CD4-positive, alpha-beta T cell (primary cell): ENCODE data around the gene ENDOU. TPM values are rescaled to one million over a fixed set of nuclear protein-coding genes. Genes with fewer than 3 reads are reported as not detected.

Experiments used
- ATAC-seq: fragments of 200-7000 bp; cut with Tn5 transposase; one replicate; pipeline ENCODE4 v1.10.0; 2022; ENCODE audit warnings: mild to moderate bottlenecking; ENCODE audit not compliant: poor library complexity
- CTCF ChIA-PET: fragments of 350-600 bp; sonication (Branson Sonifier 250); formaldehyde crosslinking; loops from one replicate; lab custom pipeline; 2021; ENCODE audit warnings: antibody characterized with exemption, inconsistent platforms; lab: Charles Lee
- POLR2A ChIA-PET: fragments of 350-600 bp; sonication (Branson Sonifier 250); formaldehyde crosslinking; loops from one replicate; lab custom pipeline; 2021; ENCODE audit warnings: antibody characterized with exemption, inconsistent platforms; lab: Charles Lee
- DNase-seq, 14 experiments: peaks; one replicate each; pipeline ENCODE4 v3.0.0-alpha.2; 2013 to 2020; ENCODE audit warnings: mixed read lengths in 2 of 14
- H3K27ac ChIP-seq, 2 donors: one replicate each; pipeline versions ENCODE4 v1.5.1 to v1.7.0; 2013; ENCODE audit warnings: low read length in 2 of 2, low read depth in 1 of 2, mild to moderate bottlenecking in 1 of 2
- H3K27me3 ChIP-seq, 2 experiments: 1 replicate in 1 of 2; 2 replicates in 1 of 2; pipeline versions ENCODE4 v1.6.1 to v1.7.0; 2013; ENCODE audit warnings: low read length in 2 of 2, control low read depth in 1 of 2, mild to moderate bottlenecking in 1 of 2, moderate library complexity in 1 of 2; ENCODE audit not compliant: insufficient read depth in 2 of 2, control insufficient read depth in 1 of 2
- H3K36me3 ChIP-seq: one replicate; pipeline ENCODE4 v1.6.1; 2013; ENCODE audit warnings: low read length, control low read depth; ENCODE audit not compliant: insufficient read depth
- H3K4me1 ChIP-seq: one replicate; pipeline ENCODE4 v1.6.1; 2013; ENCODE audit warnings: low read length, control low read depth; ENCODE audit not compliant: insufficient read depth
- H3K4me3 ChIP-seq: one replicate; pipeline ENCODE4 v1.5.1; 2013; ENCODE audit warnings: mild to moderate bottlenecking, low read length, moderate library complexity
- H3K9me3 ChIP-seq, 2 experiments: 1 replicate in 1 of 2; 2 replicates in 1 of 2; pipeline versions ENCODE4 v1.6.1 to v1.7.0; 2013; ENCODE audit warnings: low read length in 2 of 2, mild to moderate bottlenecking in 2 of 2, control low read depth in 1 of 2, moderate library complexity in 1 of 2; ENCODE audit not compliant: control insufficient read depth in 1 of 2, insufficient read depth in 1 of 2
- H3K27ac Mint-ChIP-seq: one replicate; pipeline ENCODE4 v1.8.0; 2020; ENCODE audit warnings: mixed read lengths
- H3K27me3 Mint-ChIP-seq: one replicate; pipeline ENCODE4 v1.8.0; 2021; ENCODE audit warnings: mixed read lengths
- H3K36me3 Mint-ChIP-seq: one replicate; pipeline ENCODE4 v1.8.0; 2021; ENCODE audit warnings: low read depth, mixed read lengths
- H3K4me1 Mint-ChIP-seq: one replicate; pipeline ENCODE4 v1.8.0; 2021; ENCODE audit warnings: low read depth, mixed read lengths
- H3K4me3 Mint-ChIP-seq: one replicate; pipeline ENCODE4 v1.8.0; 2020; ENCODE audit warnings: mild to moderate bottlenecking, mixed read lengths
- H3K9me3 Mint-ChIP-seq: one replicate; pipeline ENCODE4 v1.8.0; 2020; ENCODE audit warnings: mixed read lengths
- intact Hi-C, 2 experiments: fragments of 100-400 bp; cut with DNase I in 1 of 2; cut with micrococcal nuclease in 1 of 2; formaldehyde crosslinking; loops; one replicate each; pipeline versions ENCODE4 v1.15.1 to v1.9.0; 2023 to 2025; cut with DNase I, micrococcal nuclease
- total RNA-seq, 174 experiments: library from RNA in 2 of 174; stranded (reverse) in 2 of 174; gene quantifications; one replicate each; pipeline ENCODE4 v1.2.3 and lab custom pipeline; 2021 to 2026
- TF ChIP-seq, protein P1 (sequence below): fragments of 200-600 bp; IDR thresholded peaks from one replicate; pipeline ENCODE4 v1.8.0; 2022; ENCODE audit warnings: antibody characterized with exemption, mild to moderate bottlenecking

The ENDOU gene
- total RNA-seq, 2 experiments from 2014 or later: not detected

DNA sequence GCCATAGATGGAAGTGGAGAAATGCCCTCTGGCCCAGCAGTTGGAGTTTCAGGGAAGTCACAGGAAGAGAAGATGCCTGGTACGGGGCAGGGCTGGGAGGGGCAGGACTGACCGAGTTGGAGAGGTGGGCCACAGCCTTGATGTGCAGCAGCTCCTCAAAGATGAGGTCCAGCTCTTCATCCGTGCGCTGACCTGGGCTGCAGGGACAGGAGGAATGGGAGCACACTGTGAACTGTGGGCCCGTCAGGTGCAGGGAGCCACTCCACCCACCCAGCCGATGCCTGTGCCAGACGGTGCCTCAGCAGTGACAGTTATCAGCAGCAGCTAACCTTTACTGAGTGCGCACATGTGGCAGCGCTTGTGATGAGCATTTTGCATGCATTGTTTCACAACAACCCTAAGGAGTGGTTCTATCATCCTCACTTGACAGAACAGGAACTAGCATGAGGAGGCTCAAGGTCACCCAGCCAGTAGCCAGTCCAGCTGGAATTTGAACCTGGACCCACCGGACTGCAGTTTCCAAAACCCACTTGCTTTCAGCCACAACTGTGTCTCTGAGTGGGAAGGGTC is 25.0 kb upstream of the ENDOU start:
- ChIA-PET POLR2A (interaction anchor here (0.6 kb wide), 1 partner anchor 29 kb away, joined by 5 read pairs; no protein-coding TSS in a partner anchor), CTCF (no interaction called here)
- H3K27ac Mint-ChIP-seq: no peak overlapping the region
- H3K36me3 Mint-ChIP-seq: no peaks in the 10 kb centered on the region
- ATAC-seq (no peak), DNase-seq (no peak)
- H3K4me3 Mint-ChIP-seq: no peak overlapping the region
- no peaks in the 10 kb centered on the region for H3K27me3 ChIP-seq
- peaks cover 10% of the 10 kb centered on the region for H3K4me1 ChIP-seq
- H3K27me3 Mint-ChIP-seq: no peaks in the 10 kb centered on the region
- peaks cover 3% of the 10 kb centered on the region for H3K4me1 Mint-ChIP-seq
- no peak overlapping the region for H3K27ac ChIP-seq
- TF ChIP-seq, protein P1, sequence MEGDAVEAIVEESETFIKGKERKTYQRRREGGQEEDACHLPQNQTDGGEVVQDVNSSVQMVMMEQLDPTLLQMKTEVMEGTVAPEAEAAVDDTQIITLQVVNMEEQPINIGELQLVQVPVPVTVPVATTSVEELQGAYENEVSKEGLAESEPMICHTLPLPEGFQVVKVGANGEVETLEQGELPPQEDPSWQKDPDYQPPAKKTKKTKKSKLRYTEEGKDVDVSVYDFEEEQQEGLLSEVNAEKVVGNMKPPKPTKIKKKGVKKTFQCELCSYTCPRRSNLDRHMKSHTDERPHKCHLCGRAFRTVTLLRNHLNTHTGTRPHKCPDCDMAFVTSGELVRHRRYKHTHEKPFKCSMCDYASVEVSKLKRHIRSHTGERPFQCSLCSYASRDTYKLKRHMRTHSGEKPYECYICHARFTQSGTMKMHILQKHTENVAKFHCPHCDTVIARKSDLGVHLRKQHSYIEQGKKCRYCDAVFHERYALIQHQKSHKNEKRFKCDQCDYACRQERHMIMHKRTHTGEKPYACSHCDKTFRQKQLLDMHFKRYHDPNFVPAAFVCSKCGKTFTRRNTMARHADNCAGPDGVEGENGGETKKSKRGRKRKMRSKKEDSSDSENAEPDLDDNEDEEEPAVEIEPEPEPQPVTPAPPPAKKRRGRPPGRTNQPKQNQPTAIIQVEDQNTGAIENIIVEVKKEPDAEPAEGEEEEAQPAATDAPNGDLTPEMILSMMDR: no peak
- intact Hi-C loops: no loop called here
- H3K9me3 Mint-ChIP-seq: no peaks in the 10 kb centered on the region
- no peak overlapping the region for H3K4me3 ChIP-seq
- H3K36me3 ChIP-seq: no peaks in the 10 kb centered on the region
- H3K9me3 ChIP-seq: no peaks in the 10 kb centered on the region

DNA sequence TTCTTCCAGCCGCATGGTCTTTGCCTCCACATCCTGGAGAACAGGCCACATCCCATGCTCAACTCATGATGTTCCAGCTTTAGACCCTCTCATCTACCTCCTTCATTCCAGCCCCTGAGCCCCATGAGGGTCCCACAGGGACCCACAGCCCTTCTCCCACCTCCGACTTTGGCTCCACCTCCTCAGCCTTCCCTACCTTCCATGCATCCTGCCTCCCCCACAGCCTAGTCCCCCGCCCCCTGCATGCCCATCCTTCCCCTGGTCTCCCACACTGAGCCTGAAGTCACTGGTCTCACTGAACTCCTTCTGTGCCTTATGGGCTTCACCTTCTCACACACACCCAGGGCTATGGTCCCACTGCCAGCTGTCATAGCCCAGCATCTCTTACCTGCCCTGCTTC is 23.6 kb upstream of the ENDOU start:
- no peaks in the 10 kb centered on the region for H3K9me3 Mint-ChIP-seq
- intact Hi-C loops: no loop called here
- H3K36me3 Mint-ChIP-seq: no peaks in the 10 kb centered on the region
- CTCF ChIA-PET: no interaction called here
- no peaks in the 10 kb centered on the region for H3K27me3 Mint-ChIP-seq
- DNase-seq (no peak), ATAC-seq (no peak)
- Histone ChIP-seq H3K4me3 (no peak overlapping the region), H3K9me3 (no peaks in the 10 kb centered on the region), H3K27me3 (no peaks in the 10 kb centered on the region), H3K4me1 (peaks cover 7% of the 10 kb centered on the region), H3K36me3 (no peaks in the 10 kb centered on the region), H3K27ac (no peak overlapping the region)
- H3K27ac Mint-ChIP-seq: no peak overlapping the region
- TF ChIP-seq, protein P1: no peak
- no peaks in the 10 kb centered on the region for H3K4me1 Mint-ChIP-seq
- POLR2A ChIA-PET: interaction anchor here (1.8 kb wide), 1 partner anchor 18 kb away, joined by 4 read pairs; no protein-coding TSS in a partner anchor
- no peak overlapping the region for H3K4me3 Mint-ChIP-seq

DNA sequence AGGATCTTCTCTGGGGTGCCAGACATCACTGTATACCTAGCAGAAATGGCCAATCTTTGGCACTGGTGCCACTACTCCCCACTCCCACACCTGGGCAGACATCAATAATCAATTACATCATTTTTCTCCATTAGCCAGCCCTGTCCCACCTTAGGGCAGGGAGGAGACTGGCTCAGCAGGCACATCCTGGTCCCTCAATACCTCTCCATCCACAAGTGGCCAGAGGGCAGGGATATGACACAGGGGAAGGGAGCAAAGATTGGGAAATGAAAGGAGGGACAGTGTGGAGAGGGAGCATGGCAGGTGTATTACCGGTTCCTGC is 23.2 kb upstream of the ENDOU start:
- intact Hi-C loops: no loop called here
- H3K27me3 ChIP-seq: no peaks in the 10 kb centered on the region
- no peak overlapping the region for H3K4me3 ChIP-seq
- Mint-ChIP-seq H3K4me1 (no peaks in the 10 kb centered on the region), H3K27ac (no peak overlapping the region), H3K27me3 (no peaks in the 10 kb centered on the region), H3K36me3 (no peaks in the 10 kb centered on the region), H3K9me3 (no peaks in the 10 kb centered on the region), H3K4me3 (no peak overlapping the region)
- no peak for ATAC-seq
- TF ChIP-seq, protein P1: no peak
- no peak overlapping the region for H3K27ac ChIP-seq
- DNase-seq: no peak
- ChIA-PET POLR2A (interaction anchor here (1.8 kb wide), 1 partner anchor 19 kb away, joined by 4 read pairs; no protein-coding TSS in a partner anchor), CTCF (no interaction called here)
- H3K4me1 ChIP-seq: peaks cover 6% of the 10 kb centered on the region
- H3K9me3 ChIP-seq: no peaks in the 10 kb centered on the region
- H3K36me3 ChIP-seq: no peaks in the 10 kb centered on the region
